PC-9 (cell line): ENCODE data around the gene NEK8. TPM values are rescaled to one million over a fixed set of nuclear protein-coding genes. Genes with fewer than 3 reads are reported as not detected.

ENCODE experiments used
- BruUV-seq: library from RNA; stranded (reverse); fragments of 400-500 nt; replicated peaks from 2 replicates; lab custom pipeline; 2021; lab: Mats Ljungman, UMichigan
- CTCF ChIA-PET: fragments of 300-600 bp; sonication (Branson Sonifier 250); formaldehyde crosslinking; loops from one replicate; lab custom pipeline; 2022; ENCODE audit warnings: antibody characterized with exemption; lab: Charles Lee
- POLR2A ChIA-PET: fragments of 300-600 bp; sonication (Branson Sonifier 250); formaldehyde crosslinking; loops from one replicate; lab custom pipeline; 2022; ENCODE audit warnings: antibody characterized with exemption; ENCODE audit not compliant: unreplicated experiment; lab: Charles Lee
- DNase-seq, 2 experiments: peaks; one replicate each; pipeline versions ENCODE4 v3.0.0 to v3.0.0-alpha.2; 2015 to 2022; ENCODE audit warnings: mixed read lengths in 1 of 2
- H2AFZ ChIP-seq: fragments of 200-600 bp; sonication (generic); 2 replicates; pipeline ENCODE4 v1.8.1; 2017; ENCODE audit warnings: antibody characterized with exemption
- H3F3A ChIP-seq: fragments of 200-600 bp; sonication (generic); 2 replicates; pipeline ENCODE4 v1.8.1; 2017; ENCODE audit warnings: antibody characterized with exemption, mild to moderate bottlenecking, low read depth; ENCODE audit not compliant: insufficient read depth
- H3K27ac ChIP-seq: fragments of 200-600 bp; sonication (generic); 2 replicates; pipeline ENCODE4 v1.6.1; 2016; ENCODE audit warnings: mixed run types
- H3K27me3 ChIP-seq: fragments of 200-600 bp; sonication (generic); 2 replicates; pipeline ENCODE4 v1.6.1; 2016; ENCODE audit warnings: low read depth, mixed run types; ENCODE audit not compliant: insufficient read depth
- H3K36me3 ChIP-seq: fragments of 200-600 bp; sonication (generic); 2 replicates; pipeline ENCODE4 v1.6.1; 2016; ENCODE audit warnings: low read depth, mixed run types
- H3K4me1 ChIP-seq: fragments of 200-600 bp; sonication (generic); replicated peaks from 2 replicates; pipeline ENCODE4 v1.6.1; 2016; ENCODE audit warnings: mixed run types; ENCODE audit not compliant: insufficient read depth
- H3K4me2 ChIP-seq: fragments of 200-600 bp; sonication (generic); 2 replicates; pipeline ENCODE4 v1.6.1; 2017; ENCODE audit warnings: mixed run types
- H3K4me3 ChIP-seq: fragments of 200-600 bp; sonication (generic); 2 replicates; pipeline ENCODE4 v1.6.1; 2016; ENCODE audit warnings: mixed run types
- H3K79me2 ChIP-seq: fragments of 200-600 bp; sonication (generic); 2 replicates; pipeline ENCODE4 v1.6.1; 2017; ENCODE audit warnings: low read depth, mixed run types
- H3K9me2 ChIP-seq: fragments of 200-600 bp; sonication (generic); 2 replicates; pipeline ENCODE4 v1.8.1; 2017; ENCODE audit warnings: mild to moderate bottlenecking; ENCODE audit not compliant: insufficient read depth
- H3K9me3 ChIP-seq: fragments of 200-600 bp; sonication (generic); 2 replicates; pipeline ENCODE4 v1.8.1; 2016; ENCODE audit warnings: low read depth; ENCODE audit not compliant: insufficient read depth
- H4K20me1 ChIP-seq: fragments of 200-600 bp; sonication (generic); 2 replicates; pipeline ENCODE4 v1.8.1; 2017; ENCODE audit not compliant: insufficient read depth
- EZH2 ChIP-seq: fragments of 200-600 bp; sonication (generic); IDR thresholded peaks from 2 replicates; pipeline ENCODE4 v1.8.0; 2017; ENCODE audit warnings: antibody characterized with exemption, low read depth
- intact Hi-C: fragments of 100-400 bp; cut with micrococcal nuclease; formaldehyde crosslinking; loops from one replicate; pipeline ENCODE4 v1.10.0; 2022; ENCODE audit not compliant: unreplicated experiment
- total RNA-seq: library from RNA; stranded (reverse); gene quantifications from 2 replicates; pipeline ENCODE4 v1.2.3, GENCODE V29; 2021
- TF ChIP-seq, protein P1 (sequence below): fragments of 200-600 bp; sonication (generic); conservative IDR thresholded peaks from 2 replicates; pipeline ENCODE4 v1.6.1; 2017; ENCODE audit warnings: mixed run types, antibody characterized with exemption, mild to moderate bottlenecking, moderate library complexity

NEK8 gene
- total RNA-seq, 1 experiment from 2014 or later, result 12.1 TPM

DNA sequence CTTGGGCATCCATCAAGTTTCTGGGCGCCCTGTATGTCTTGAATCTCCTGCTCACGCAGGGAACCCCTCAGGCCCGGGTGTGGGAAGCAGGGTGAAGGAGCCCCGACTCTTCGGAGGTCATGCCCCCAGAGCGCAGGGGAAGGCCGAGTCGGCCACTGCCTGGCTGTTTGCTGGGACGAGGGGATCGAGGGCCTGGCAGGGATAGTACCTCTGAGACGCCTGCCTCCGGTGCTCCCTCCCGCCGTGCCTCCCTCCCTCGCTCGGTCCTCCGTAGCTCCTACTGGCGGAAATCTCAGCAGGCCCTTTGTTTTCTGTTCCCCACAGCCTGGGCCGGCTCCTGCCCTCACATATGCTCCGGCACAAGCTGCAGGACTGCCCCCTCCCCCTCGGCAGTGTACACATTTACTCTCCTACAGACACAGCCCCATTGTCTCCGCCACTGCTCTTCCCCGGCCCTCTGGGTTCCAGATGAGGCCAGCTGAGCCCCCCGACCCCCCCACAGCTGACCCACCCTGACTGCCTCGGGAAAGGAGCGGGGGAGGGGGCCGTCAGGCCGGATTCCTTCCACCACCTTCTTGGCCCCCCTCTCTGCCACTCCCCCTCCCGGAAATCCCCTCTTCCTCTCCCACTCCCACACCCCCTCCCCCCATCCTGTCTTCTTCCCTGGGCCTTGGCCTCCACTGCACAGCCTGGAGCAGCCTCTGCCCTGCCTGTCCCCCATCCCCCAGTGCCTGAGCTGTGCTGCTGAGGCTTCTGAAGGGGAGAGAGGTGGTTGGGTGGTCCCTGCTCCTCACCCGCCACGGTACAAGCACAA, 16.6 kb downstream of the NEK8 start:
- no peak overlapping the region for H2AFZ ChIP-seq
- POLR2A ChIA-PET, result interaction anchor here (0.7 to 1.2 kb wide), 3 partner anchors 16 to 63 kb away, joined by 4 to 5 read pairs (median 5); partner anchors contain the start of gene NEK8
- peaks cover 28% of the 10 kb centered on the region for H4K20me1 ChIP-seq
- peak overlapping the region; percentile 96 for H3K27ac ChIP-seq
- DNase-seq, result no peak
- H3K4me2 ChIP-seq, result peak overlapping the region; percentile 90
- no peaks in the 10 kb centered on the region for H3K9me2 ChIP-seq
- peaks cover 20% of the 10 kb centered on the region for H3K36me3 ChIP-seq
- peak overlapping the region; percentile 97 for H3K4me3 ChIP-seq
- H3K79me2 ChIP-seq, result peaks cover 55% of the 10 kb centered on the region
- BruUV-seq, result TSS peak; percentile 61
- no peaks in the 10 kb centered on the region for H3K9me3 ChIP-seq
- H3F3A ChIP-seq, result peaks cover 76% of the 10 kb centered on the region
- no peaks in the 10 kb centered on the region for H3K27me3 ChIP-seq
- H3K4me1 ChIP-seq, result peaks cover 55% of the 10 kb centered on the region
- intact Hi-C loops, result loop anchor here (5.0 kb wide), 1 partner anchor 207 kb away; the partner anchor contains the start of gene PHF12
- CTCF ChIA-PET, result interaction anchor here (2.7 kb wide), 1 partner anchor 18 kb away, joined by 47 read pairs; the partner anchor contains the start of gene TLCD1
- TF ChIP-seq, protein P1, sequence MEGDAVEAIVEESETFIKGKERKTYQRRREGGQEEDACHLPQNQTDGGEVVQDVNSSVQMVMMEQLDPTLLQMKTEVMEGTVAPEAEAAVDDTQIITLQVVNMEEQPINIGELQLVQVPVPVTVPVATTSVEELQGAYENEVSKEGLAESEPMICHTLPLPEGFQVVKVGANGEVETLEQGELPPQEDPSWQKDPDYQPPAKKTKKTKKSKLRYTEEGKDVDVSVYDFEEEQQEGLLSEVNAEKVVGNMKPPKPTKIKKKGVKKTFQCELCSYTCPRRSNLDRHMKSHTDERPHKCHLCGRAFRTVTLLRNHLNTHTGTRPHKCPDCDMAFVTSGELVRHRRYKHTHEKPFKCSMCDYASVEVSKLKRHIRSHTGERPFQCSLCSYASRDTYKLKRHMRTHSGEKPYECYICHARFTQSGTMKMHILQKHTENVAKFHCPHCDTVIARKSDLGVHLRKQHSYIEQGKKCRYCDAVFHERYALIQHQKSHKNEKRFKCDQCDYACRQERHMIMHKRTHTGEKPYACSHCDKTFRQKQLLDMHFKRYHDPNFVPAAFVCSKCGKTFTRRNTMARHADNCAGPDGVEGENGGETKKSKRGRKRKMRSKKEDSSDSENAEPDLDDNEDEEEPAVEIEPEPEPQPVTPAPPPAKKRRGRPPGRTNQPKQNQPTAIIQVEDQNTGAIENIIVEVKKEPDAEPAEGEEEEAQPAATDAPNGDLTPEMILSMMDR, result no peak
- TF ChIP-seq EZH2, result no peak

DNA sequence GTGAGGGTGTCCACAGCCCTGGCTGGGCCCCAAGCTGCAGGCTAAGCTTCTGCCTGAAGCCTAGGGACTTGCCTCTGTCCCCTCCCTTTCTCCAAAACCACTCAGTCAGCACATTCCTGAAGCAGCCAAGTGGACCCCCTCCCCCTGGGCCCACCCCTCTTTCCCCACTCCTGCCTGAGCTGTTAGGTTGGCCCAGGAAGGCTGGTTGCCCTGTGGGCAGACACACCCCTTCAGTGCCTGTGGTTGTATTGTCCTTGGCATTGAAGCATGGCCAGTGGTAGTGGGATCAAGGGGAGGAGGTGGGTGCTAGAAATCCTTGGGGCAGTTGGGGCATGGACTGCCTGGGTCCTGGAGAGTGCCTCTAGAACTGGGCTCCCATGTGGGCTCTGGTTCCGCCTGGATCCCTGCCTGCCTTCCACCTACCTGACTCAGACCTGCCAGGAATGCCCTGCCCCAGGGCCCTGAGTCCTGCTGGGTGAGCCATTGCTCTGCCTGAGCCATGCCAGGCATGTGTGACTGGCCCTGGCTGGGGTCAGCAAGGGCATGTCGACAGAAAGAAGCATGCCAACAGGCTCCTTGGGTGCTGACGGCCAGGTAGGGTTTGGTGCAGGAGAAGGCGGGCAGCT, 17.3 kb downstream of the NEK8 start:
- Histone ChIP-seq H3K9me3 (no peaks in the 10 kb centered on the region), H3K9me2 (no peaks in the 10 kb centered on the region), H3K27ac (peak overlapping the region; percentile 96), H3K27me3 (no peaks in the 10 kb centered on the region), H3F3A (peaks cover 83% of the 10 kb centered on the region), H2AFZ (no peak overlapping the region), H3K36me3 (peaks cover 28% of the 10 kb centered on the region), H3K4me2 (peak overlapping the region; percentile 90), H3K79me2 (peaks cover 62% of the 10 kb centered on the region), H3K4me1 (peaks cover 60% of the 10 kb centered on the region), H4K20me1 (peaks cover 36% of the 10 kb centered on the region), H3K4me3 (peak overlapping the region; percentile 97)
- peak; percentile 91 to 94 for DNase-seq
- ChIA-PET CTCF (interaction anchor here (1.2 to 2.7 kb wide), 2 partner anchors 17 to 19 kb away, joined by 5 to 47 read pairs; partner anchors contain the start of genes NEK8 and TLCD1), POLR2A (interaction anchor here (0.6 to 1.2 kb wide), 5 partner anchors 17 to 151 kb away, joined by 4 to 17 read pairs (median 5); partner anchors contain the start of gene NEK8)
- TF ChIP-seq EZH2, result no peak
- TF ChIP-seq, protein P1, result no peak
- no TSS peak for BruUV-seq
- intact Hi-C loops, result loop anchor here (5.0 kb wide), 1 partner anchor 206 kb away; the partner anchor contains the start of gene PHF12

DNA sequence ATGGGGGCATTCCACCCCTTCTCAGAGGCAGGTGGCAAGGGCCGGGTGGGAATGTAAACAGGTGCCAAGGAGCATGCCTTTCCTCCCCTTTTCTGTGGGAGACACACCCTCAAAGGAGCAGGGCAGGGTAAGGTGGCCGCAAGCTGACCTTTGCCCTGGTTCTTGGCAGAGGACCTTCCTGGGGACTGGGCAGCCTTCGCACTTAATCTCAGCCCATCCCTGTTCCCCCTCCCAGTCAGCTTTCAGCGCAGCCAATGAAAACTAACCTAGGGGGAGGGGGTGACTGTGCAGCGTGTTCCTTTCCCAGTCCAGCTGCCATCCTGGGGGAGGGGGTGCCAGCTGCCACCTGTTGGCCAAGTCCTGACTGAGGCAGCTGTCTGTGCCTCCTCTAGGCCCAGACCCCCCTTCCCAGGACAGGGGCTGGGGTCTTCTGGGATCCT, 18.0 kb downstream of the NEK8 start:
- Histone ChIP-seq H3K9me3 (no peaks in the 10 kb centered on the region), H3K36me3 (peaks cover 29% of the 10 kb centered on the region), H3K27me3 (no peaks in the 10 kb centered on the region), H3K4me1 (peaks cover 56% of the 10 kb centered on the region), H3K27ac (peak overlapping the region; percentile 96), H2AFZ (no peak overlapping the region), H3F3A (peaks cover 88% of the 10 kb centered on the region), H3K4me2 (peak overlapping the region; percentile 90), H3K79me2 (peaks cover 64% of the 10 kb centered on the region), H3K9me2 (no peaks in the 10 kb centered on the region), H3K4me3 (peak overlapping the region; percentile 97), H4K20me1 (peaks cover 43% of the 10 kb centered on the region)
- no peak for TF ChIP-seq EZH2
- TF ChIP-seq, protein P1, result no peak
- ChIA-PET POLR2A (interaction anchor here (0.5 to 1.3 kb wide), 7 partner anchors 18 to 535 kb away, joined by 3 to 33 read pairs (median 3); partner anchors contain the start of genes NEK8 and RPL23A), CTCF (interaction anchor here (1.2 to 2.7 kb wide), 2 partner anchors 18 to 20 kb away, joined by 5 to 47 read pairs; partner anchors contain the start of genes NEK8 and TLCD1)
- no TSS peak for BruUV-seq
- peak; percentile 93 to 95 for DNase-seq
- intact Hi-C loops, result loop anchor here (5.0 kb wide), 1 partner anchor 206 kb away; the partner anchor contains the start of gene PHF12
